ENCODE data around the gene EIF4EBP3.

EIF4EBP3 gene

DNA sequence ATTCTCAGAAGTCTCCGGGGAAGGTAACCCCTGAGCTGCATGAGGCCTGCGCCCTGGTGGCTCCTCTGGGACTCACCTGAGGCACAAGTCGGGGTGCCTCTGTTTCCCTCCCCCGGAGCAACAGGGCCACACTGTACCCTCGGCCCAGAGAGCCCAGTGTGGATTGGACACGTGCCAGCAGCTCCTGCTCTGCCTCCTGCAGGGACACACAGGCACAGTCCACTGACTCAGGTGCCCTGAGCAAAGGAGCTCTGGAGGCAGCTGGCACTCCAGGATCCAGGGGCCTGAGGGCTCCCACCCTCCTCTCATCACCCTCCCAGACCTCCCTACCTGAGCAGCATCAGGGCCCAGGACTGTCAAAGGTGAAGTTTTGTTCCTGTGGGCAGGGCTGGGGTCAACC, 46.7 kb downstream of the EIF4EBP3 start:
- no peaks in the 10 kb centered on the region for H3K4me1 ChIP-seq (ENCODE audit: control insufficient read depth, insufficient read depth, low read length)
- H3K27me3 ChIP-seq (ENCODE audit: control insufficient read depth, insufficient read depth, low read length, poor library complexity, severe bottlenecking) = no peaks in the 10 kb centered on the region
- no peak overlapping the region for H3K4me3 ChIP-seq (ENCODE audit: insufficient read depth, low read depth, low read length)
- 89% methylated on average over 6 of the region's 6 CpGs for WGBS, 2 experiments
- no peaks in the 10 kb centered on the region for H3K36me3 ChIP-seq (ENCODE audit: control insufficient read depth, insufficient read depth, low read length)
- H3K9me3 ChIP-seq (ENCODE audit: control insufficient read depth, low read length) = no peaks in the 10 kb centered on the region
- no peak overlapping the region for H3K27ac ChIP-seq (ENCODE audit: insufficient read depth, low read depth, low read length, poor library complexity, severe bottlenecking)

DNA sequence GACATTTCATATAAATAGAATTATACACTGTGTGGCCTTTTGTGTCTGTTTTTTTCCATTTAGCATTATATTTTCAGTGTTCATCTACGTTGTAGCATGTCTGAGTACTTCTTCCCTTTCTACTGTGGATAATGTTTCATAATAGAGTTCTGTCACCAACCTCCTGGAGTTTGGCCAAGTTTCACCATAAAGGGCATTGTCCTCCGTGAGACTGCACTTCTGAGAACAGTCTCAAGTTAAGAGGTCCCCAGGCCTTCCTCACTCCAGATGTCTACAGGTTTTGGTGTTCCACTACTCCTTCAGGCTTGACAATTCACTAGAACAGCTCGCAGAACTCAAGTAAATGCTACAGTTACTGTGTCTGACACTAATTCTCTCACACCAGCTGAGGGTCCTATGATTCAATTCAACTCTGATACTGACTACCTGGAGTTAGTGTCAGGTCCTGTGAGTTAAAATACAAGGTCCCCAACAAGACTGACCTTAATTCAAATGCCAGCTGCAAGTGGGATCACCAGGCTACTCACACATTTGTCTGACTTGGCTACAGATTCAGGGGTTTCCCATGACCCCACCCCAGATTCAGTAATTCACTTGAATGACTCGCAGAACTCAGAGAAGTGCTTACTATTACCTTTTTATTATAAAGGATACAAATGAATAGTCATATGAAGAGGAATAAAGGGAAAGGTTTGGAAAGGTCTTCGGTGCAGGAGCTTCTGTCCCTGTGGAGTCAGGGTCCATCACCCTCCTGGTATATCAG, 48.3 kb downstream of the EIF4EBP3 start:
- WGBS, 2 experiments = 83 to 84% methylated on average over 4 of the region's 5 CpGs
- no peaks in the 10 kb centered on the region for H3K36me3 ChIP-seq (ENCODE audit: control insufficient read depth, insufficient read depth, low read length)
- H3K27ac ChIP-seq (ENCODE audit: insufficient read depth, low read depth, low read length, poor library complexity, severe bottlenecking) = no peak overlapping the region
- no peaks in the 10 kb centered on the region for H3K4me1 ChIP-seq (ENCODE audit: control insufficient read depth, insufficient read depth, low read length)
- H3K27me3 ChIP-seq (ENCODE audit: control insufficient read depth, insufficient read depth, low read length, poor library complexity, severe bottlenecking) = no peaks in the 10 kb centered on the region
- no peaks in the 10 kb centered on the region for H3K9me3 ChIP-seq (ENCODE audit: control insufficient read depth, low read length)
- no peak overlapping the region for H3K4me3 ChIP-seq (ENCODE audit: insufficient read depth, low read depth, low read length)

- no peak overlapping the region for H3K4me3 ChIP-seq (ENCODE audit: insufficient read depth, low read depth, low read length)
- H3K36me3 ChIP-seq (ENCODE audit: control insufficient read depth, insufficient read depth, low read length) = no peaks in the 10 kb centered on the region
- H3K27me3 ChIP-seq (ENCODE audit: control insufficient read depth, insufficient read depth, low read length, poor library complexity, severe bottlenecking) = no peaks in the 10 kb centered on the region
- H3K4me1 ChIP-seq (ENCODE audit: control insufficient read depth, insufficient read depth, low read length) = no peaks in the 10 kb centered on the region
- no peaks in the 10 kb centered on the region for H3K9me3 ChIP-seq (ENCODE audit: control insufficient read depth, low read length)
- 88% methylated on average over 1 of the region's 1 CpG for WGBS, 2 experiments
- no peak overlapping the region for H3K27ac ChIP-seq (ENCODE audit: insufficient read depth, low read depth, low read length, poor library complexity, severe bottlenecking)
Measured at GRCh38 chr5:140596321-140596741, 48.9 kb downstream of the EIF4EBP3 start.

DNA sequence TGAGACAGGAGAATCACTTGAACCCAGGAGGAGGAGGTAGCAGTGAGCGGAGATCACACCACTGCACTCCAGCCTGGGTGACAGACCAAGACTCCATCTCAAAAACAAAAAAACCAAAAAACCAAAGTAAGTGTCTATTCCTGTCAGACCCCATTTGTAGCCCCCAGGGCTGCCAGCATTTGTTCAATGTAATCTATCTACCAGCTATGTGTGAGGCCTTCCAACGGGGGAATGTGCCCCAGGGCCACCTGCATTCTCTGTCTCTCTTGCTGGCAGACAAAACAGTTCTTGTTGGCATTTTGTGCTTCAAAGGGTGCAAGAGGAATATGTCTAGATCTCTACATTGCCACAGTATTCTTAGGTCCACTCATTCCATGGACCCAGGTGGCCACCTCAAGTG, 51.4 kb downstream of the EIF4EBP3 start:
- no peaks in the 10 kb centered on the region for H3K27me3 ChIP-seq (ENCODE audit: control insufficient read depth, insufficient read depth, low read length, poor library complexity, severe bottlenecking)
- H3K36me3 ChIP-seq (ENCODE audit: control insufficient read depth, insufficient read depth, low read length) = no peaks in the 10 kb centered on the region
- WGBS, 2 experiments = 83 to 87% methylated on average over 2 of the region's 2 CpGs
- H3K4me3 ChIP-seq (ENCODE audit: insufficient read depth, low read depth, low read length) = no peak overlapping the region
- H3K4me1 ChIP-seq (ENCODE audit: control insufficient read depth, insufficient read depth, low read length) = no peaks in the 10 kb centered on the region
- H3K9me3 ChIP-seq (ENCODE audit: control insufficient read depth, low read length) = no peaks in the 10 kb centered on the region
- no peak overlapping the region for H3K27ac ChIP-seq (ENCODE audit: insufficient read depth, low read depth, low read length, poor library complexity, severe bottlenecking)

Measured in ectodermal cell (in vitro differentiated cells).